DMS153 treated with DMSO at 0.1 percent for 48 hours (cell line): Measurements from ENCODE around the gene DALRD3.
"Not testable (repeated sequence)": the region's sequence is repeated elsewhere in the genome, so short reads cannot be mapped to it uniquely, and the experiment has no call there.

Experiments
- DNase-seq: peaks from one replicate; lab custom pipeline; 2025; ENCODE audit not compliant: unreplicated experiment; lab: John Stamatoyannopoulos, UW

DALRD3 gene

DNA sequence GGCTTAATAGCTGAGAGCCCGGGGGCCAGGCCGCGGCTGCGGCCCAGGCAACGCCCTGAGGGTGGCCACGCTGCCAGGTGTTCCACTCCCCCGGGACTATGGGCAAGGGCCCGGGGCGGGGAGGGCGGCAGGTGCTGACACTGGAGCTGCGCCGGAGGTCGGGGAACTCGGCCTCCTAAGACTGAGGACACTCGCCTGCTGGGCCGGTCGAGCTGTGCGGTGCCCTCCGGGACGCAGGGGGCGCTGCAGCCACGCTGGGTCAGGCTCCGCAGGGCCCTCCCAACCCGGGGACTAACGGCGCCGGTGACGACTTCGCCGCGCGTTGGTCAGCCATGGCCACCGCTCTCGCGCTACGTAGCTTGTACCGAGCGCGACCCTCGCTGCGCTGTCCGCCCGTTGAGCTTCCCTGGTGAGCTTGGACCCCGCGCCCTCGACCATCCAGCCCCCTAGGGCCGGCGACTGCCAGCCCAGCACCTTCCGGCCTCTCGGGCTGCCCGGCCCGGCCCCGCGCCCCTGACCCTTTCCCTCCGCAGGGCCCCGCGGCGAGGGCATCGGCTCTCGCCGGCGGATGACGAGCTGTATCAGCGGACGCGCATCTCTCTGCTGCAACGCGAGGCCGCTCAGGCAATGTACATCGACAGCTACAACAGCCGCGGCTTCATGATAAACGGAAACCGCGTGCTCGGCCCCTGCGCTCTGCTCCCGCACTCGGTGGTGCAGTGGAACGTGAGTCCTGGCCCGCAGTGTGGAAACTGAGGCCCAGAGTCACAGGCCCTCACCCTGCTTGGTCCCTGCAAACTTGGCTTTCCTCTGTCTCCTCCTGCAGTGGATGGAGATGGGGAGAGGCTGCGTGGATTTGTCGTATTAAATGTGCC is 3.7 kb upstream of the DALRD3 start, which contains the start of gene NDUFAF3:
Gene NDUFAF3, plus strand, starts transcription at position 309 of the 875 bp plus-strand sequence. Its CDS starts 24 bp downstream, at position 333.
- DNase-seq = peak; percentile 54

- DNase-seq = peak; percentile 56
Measured at GRCh38 chr3:49021213-49021812, 2.9 kb upstream of the DALRD3 start.

DNA sequence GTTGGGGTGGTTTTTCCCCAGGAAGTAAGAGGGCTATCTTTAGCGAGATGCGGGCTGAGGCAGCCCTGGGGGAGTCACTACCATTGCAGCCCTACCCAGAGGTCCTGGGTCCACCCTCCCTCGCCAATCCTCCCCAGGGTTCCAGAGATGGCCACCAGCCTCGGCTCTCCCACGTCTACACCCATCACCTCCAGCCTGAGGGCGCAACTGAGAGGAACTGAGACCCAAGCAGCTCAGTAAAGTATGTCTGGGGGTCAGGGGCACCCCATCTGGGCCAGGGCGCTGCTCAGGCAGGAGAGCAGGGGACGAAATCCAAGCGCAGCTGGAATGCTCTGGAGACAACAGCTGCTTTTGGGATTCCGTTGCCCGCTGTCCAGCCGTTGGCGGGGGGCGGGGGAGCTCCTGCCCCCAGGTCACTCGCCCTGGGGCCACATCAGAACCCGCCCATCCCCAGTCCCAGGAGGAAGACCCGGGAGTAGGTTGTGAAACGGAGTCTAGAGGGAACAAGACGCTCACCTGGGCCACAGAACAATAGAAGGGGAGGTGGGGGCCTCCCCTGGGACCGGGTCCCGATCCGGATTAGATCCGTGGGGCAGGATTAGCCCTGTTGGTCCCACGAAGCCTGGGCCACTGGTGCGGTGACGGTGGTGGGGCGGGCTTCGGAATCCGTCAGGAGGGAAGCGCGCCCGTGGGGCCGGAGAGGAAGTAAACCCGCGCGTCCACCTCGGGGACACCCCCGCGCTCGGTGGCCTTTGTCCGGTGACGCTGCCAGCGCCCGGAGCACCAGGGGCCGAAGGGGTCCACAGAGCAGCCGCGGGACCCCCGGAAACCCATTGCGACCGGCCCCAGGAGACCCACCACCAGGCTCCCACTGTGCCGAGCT is 2.2 kb upstream of the DALRD3 start:
- DNase-seq = no peak

GRCh38 chr3:49019941-49020329 is 1.6 kb upstream of the DALRD3 start:
- no peak for DNase-seq

DNA sequence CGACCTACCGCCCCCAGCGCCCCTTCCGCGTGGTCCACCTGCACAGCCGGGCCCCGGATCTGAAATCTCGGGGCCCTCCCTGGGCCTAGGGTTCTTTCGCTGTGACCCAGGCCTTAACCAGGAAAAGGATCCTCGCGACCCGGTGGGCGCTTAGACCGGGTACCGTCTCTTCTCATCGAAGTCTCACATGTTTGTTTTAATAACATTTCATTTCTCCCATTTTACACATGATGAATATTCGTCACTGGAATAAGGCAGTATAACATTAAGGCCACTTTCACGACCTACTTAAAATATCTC is 277 bp upstream of the DALRD3 start:
- no peak for DNase-seq

DNA sequence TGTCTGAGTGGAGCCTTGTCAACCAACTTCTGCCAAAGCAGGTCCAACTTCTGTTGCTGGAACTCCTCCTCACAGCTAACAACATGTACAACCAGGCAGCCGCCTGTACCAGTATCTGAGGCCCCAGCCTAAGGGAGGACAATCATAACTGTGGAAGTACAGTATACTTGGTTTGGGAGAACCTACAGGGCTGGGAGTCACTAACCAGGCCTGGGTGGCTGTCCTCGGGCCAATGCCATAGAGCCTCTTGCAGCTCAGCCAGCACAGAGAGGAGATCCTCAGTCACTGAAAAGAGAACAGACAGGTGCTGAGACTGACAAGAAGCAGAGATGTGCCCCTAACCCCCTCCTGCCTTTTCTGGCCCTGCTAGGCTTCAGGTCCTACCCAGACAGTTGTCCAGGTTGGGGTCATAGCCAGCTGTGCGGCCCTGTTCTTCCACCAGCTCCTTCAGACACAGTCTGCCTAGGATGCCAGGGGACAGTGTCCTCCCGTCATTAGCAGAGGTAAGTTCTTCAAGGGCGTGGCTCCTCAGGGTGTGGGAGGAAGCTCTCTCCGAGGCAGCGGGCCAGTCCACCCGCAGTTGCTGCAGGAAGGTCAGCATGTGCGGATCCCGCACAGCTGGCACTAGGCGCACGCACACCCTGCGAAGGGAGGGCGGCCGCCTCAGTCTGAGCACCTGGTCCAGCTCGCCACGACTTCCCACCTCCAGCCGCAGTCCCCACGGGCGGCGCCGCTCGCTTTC is 980 bp downstream of the DALRD3 start:
- no peak for DNase-seq

DNA sequence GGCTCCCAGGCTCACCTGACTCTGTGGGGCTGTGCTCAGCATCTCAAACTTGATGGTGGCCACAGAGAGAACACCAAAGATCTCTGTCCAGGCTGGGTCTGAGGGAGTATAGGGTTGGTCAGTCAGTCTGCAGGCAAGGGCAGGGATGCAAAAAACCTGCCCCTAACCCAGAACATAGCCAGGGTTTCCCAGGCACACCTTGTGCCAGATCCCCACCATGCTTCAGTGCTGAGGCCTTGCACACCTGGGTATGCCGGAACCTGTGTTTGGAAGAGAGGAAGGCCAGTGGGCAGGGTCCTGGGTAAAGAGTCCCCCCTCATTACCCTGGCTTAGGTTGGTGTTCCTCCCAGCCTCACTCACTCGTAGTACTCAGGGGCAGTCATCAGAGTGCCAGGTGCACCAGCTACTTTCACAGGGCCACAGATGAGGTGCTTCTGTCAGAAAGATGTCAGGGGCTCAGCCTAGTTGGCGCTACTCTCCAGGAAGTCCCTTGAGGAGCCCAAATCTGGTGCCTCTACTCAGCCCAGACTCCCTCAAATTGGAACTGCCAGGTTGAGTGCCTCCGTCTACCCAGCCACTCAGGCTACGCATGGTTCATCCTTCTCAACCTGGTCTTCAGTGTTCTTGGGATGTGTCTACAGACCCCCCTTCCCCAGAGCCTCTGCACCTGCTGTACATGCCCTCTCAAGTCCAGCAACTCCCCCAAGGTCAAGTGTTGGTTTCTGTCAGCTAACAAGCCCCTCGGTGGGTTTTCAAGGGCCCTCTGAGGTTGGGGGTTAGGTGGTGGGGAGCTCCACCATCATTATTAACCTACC is 1.8 kb downstream of the DALRD3 start:
- no peak for DNase-seq

DNA sequence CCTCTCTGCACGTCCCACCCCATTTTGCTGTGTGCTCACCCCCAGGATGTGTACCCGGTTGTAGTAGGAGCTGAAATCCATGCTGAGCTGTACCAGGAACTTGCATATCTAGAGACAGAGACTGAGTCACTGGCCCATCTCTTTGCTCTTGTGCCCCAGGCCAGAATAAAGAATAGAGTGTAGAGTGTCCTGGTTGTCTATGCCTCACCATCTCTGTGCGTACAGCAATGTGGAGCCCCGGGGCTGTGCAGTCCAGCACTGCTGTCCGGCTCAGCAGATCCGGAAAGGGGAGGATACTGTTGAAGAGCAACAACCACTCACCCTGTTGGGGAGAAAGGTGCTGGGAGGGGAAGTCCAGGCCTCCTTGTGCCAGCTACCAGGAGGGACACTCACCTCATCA is 2.6 kb downstream of the DALRD3 start:
- DNase-seq = no peak

GRCh38 chr3:49015072-49015471 is 3.3 kb downstream of the DALRD3 start:
- no peak for DNase-seq

- no peak for DNase-seq
Measured at GRCh38 chr3:49013738-49014660, 4.4 kb downstream of the DALRD3 start.

DNA sequence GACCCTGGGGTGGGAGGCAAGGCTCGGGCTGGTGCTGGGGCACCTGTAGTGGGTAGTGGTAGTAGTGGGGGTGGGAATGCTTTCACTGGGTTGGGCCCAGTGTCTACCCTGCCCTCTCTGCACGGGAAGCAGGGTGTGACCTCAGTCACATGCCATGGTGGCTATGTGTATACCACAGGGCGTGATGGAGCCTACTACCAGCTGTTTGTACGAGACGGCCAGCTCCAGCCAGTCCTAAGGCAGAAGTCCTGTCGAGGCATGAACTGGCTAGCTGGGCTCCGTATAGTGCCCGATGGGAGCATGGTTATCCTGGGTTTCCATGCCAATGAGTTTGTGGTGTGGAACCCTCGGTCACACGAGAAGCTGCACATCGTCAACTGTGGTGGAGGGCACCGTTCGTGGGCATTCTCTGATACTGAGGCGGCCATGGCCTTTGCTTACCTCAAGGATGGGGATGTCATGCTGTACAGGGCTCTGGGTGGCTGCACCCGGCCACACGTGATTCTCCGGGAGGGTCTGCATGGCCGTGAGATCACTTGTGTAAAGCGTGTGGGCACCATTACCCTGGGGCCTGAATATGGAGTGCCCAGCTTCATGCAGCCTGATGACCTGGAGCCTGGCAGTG is 5.2 kb downstream of the DALRD3 start:
- no peak for DNase-seq

DNA sequence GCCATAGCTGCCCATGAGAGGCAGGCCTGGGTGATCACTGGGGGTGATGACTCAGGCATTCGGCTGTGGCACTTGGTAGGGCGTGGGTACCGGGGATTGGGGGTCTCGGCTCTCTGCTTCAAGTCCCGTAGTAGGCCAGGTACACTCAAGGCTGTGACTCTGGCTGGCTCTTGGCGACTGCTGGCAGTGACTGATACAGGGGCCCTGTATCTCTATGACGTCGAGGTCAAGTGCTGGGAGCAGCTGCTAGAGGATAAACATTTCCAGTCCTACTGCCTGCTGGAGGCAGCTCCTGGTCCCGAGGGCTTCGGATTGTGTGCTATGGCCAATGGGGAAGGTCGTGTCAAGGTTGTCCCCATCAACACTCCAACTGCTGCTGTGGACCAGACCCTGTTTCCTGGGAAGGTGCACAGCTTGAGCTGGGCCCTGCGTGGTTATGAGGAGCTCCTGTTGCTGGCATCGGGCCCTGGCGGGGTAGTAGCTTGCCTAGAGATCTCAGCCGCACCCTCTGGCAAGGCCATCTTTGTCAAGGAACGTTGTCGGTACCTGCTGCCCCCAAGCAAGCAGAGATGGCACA is 5.9 kb downstream of the DALRD3 start:
- DNase-seq = no peak

DNA sequence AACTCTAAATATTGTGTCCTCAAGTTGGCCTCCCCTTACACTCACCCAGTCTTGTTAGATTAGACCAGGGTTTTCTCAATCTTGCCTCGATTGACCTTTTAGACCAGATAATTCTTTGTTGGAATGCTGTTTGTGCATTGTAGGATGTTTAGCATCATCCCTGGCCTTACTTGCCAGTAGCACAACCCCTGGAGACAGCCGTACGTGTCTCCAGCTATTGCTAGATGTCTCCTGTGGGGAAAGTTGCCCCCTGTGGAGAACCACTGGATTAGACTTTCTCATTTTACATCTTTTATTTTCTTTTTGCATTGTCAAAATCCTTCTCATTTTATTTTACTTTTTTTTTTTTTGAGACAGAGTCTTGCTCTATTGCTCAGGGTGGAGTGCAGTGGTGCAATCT is 9.0 kb downstream of the DALRD3 start:
- DNase-seq = no peak

DNA sequence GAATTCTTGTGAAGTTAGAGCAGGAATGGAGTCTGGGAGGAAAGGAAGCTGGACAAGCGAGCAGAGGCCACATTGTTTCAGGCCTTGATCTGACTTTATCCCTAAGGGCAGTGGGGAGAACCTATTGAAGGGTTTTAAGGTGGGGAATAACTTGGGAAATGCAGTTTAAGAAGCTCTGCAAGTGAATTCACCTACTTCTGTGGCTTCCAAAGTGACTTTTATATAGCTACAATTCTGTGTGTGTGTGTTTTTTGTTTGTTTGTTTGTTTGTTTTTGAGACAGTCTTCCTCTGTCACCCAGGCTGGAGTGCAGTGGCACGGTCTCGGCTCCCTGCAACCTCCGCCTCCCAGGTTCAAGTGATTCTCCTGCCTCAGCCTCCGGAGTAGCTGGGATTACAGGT is 9.8 kb downstream of the DALRD3 start:
- not testable (repeated sequence) for DNase-seq

DNA sequence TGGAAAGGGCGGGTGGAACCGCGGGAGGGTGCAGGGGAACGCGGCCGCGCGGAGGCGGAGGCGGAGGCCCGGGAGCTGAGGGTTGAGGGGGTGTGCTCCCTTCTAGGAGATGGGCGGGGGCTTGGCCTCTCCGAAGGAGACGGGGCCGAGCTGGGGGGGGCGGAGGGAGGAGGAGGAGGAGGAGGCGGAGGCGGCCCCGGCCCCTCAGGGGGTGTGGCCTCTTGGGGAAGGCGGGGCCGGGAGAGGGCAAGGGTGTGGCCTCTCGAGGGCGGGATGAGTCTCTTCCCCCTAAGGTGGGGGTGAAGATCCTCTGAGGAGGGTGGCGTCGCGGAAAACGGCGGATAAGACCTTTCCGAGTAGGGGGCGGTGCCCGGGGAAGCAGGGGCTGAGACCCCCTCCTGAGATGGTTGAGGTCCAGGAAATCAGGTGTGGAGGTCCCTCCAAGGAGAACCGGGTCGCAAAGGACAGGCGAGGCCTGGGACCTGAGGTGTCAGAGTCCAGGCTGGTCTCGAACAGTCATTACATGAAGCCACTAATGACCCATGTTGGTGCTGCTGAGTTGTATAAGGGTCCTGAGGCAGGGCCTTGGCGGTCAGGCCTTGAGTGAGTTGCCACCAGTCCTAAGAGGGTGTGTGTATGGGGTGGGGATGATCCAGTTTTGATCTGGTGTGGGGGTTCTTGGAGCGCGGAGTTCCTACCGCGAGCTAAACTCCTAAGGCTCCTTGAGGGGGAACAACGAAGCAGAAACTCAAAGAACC is 10.4 kb downstream of the DALRD3 start:
- DNase-seq = no peak

GRCh38 chr3:49007068-49007770 is 11.2 kb downstream of the DALRD3 start, which contains the start of gene WDR6:
Gene WDR6, plus strand, starts transcription at chr3:49007391. Its CDS starts 41 bp downstream, at chr3:49007432.
- peak; percentile 62 for DNase-seq
